Esophagus muscularis mucosa (tissue), 3 donors: Measurements from ENCODE around the gene MRLN.

Experiments
- CTCF ChIP-seq, 3 experiments: fragments of 200-600 bp in 2 of 3; fragments of 450-650 bp in 1 of 3; sonication (generic) in 2 of 3; IDR thresholded peaks; one replicate each; pipeline ENCODE4 v1.5.1; 2017 to 2019; ENCODE audit warnings: antibody characterized with exemption in 3 of 3, mild to moderate bottlenecking in 2 of 3, moderate library complexity in 1 of 3
- POLR2AphosphoS5 ChIP-seq, 2 donors: sonication (generic); formaldehyde crosslinking; IDR thresholded peaks; one replicate each; pipeline ENCODE4 v1.6.1; 2017; ENCODE audit warnings: antibody characterized with exemption in 2 of 2

- no peak for TF ChIP-seq CTCF (IDR thresholded peaks at IDR 0.05)
- TF ChIP-seq POLR2AphosphoS5 (IDR thresholded peaks at IDR 0.05) = no peak
These were observed 64.3 kb downstream of the MRLN start for GRCh38 chr10:59688921-59689351.
